GM19467 (cell line): ENCODE results near the gene C3orf52.
"Not testable (repeated sequence)": the region's sequence is repeated elsewhere in the genome, so short reads cannot be mapped to it uniquely, and the experiment has no call there.

Experiments
- ATAC-seq: cut with Tn5 transposase; IDR thresholded peaks from one replicate; pipeline ENCODE4 v1.9.1; 2021; ENCODE audit warnings: mild to moderate bottlenecking, moderate library complexity; ENCODE audit not compliant: unreplicated experiment

The C3orf52 gene

GRCh38 chr3:112086076-112086854 lies at the start of gene C3orf52:
TSS of gene C3orf52 (plus strand) at chr3:112086389. CDS start at chr3:112086408, 19 bp downstream.
- peak; percentile 71 for ATAC-seq

GRCh38 chr3:112037194-112037593 lies 49.0 kb upstream of the C3orf52 start:
- ATAC-seq: not testable (repeated sequence)

- ATAC-seq: no peak
These were observed 47.3 kb upstream of the C3orf52 start for GRCh38 chr3:112038863-112039262.

- no peak for ATAC-seq
These were observed 44.9 kb upstream of the C3orf52 start for GRCh38 chr3:112041321-112041720.

- ATAC-seq: no peak
These were observed 43.3 kb upstream of the C3orf52 start for GRCh38 chr3:112042842-112043280.

- peak; percentile 93 for ATAC-seq
These were observed 42.5 kb upstream of the C3orf52 start for GRCh38 chr3:112043621-112044201.

GRCh38 chr3:112046599-112046998 lies 39.6 kb upstream of the C3orf52 start:
- no peak for ATAC-seq

GRCh38 chr3:112047264-112047663 lies 38.9 kb upstream of the C3orf52 start:
- no peak for ATAC-seq

- no peak for ATAC-seq
These were observed 37.3 kb upstream of the C3orf52 start for GRCh38 chr3:112048911-112049310.

GRCh38 chr3:112053229-112053628 lies 33.0 kb upstream of the C3orf52 start:
- no peak for ATAC-seq

- ATAC-seq: no peak
These were observed 29.7 kb upstream of the C3orf52 start for GRCh38 chr3:112056451-112056929.

- no peak for ATAC-seq
These were observed 26.7 kb upstream of the C3orf52 start for GRCh38 chr3:112059497-112059896.

- no peak for ATAC-seq
These were observed 25.0 kb upstream of the C3orf52 start for GRCh38 chr3:112061152-112061551.

- ATAC-seq: not testable (repeated sequence)
These were observed 13.7 kb upstream of the C3orf52 start for GRCh38 chr3:112072387-112073060.

GRCh38 chr3:112074006-112074405 lies 12.2 kb upstream of the C3orf52 start:
- ATAC-seq: no peak

GRCh38 chr3:112074616-112075497 lies 11.3 kb upstream of the C3orf52 start:
- ATAC-seq: peak; percentile 58

GRCh38 chr3:112078125-112079083 lies 7.8 kb upstream of the C3orf52 start:
- no peak for ATAC-seq

- ATAC-seq: no peak
These were observed 3.0 kb upstream of the C3orf52 start for GRCh38 chr3:112083239-112083638.

GRCh38 chr3:112084980-112085705 lies 1.0 kb upstream of the C3orf52 start:
- ATAC-seq: no peak
